Measurements from ENCODE around the gene GALNT18. TPM values are rescaled to one million over a fixed set of nuclear protein-coding genes. Genes with fewer than 3 reads are reported as not detected.

The GALNT18 gene
- total RNA-seq, 1 experiment from 2014 or later: 1.7 TPM

DNA sequence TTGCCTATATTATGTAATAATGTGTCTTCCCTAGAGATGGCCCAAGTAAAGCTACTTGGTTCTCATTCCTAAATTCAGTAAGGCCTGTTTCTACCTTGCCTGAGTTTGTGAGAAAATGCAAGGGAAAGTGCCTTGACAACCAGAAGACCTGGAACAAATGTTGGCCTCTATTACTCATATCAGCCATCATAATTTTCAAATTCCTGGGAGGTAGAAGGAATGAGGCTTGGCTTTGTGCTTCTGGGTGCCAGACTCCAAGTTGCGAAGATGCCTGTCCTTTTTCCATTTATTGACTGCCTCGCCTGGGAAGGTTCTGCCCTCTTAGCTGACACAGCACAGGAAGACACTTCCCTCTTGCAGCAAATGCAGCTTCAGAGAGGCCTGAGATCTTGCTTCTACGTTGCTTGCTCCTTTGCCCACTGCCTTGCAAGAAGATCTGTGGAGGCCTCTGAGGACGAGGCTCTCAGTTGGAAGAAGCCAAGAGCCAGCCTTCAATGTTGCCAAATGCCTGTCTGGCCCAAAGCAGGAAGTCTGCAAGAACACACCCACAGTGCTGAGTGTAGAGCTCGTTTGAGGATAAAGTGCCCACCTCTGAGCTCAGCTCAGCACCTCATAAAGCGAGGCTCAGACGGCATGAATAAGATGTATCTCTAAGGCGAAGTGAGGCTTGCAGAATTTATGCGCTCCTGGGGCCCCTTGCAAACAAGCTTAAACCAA is 120.1 kb downstream of the GALNT18 start:
- Histone ChIP-seq H4K20me1 (ENCODE audit: control insufficient read depth, insufficient read depth, insufficient read length) (no peaks in the 10 kb centered on the region), H3K23me2 (ENCODE audit: insufficient read length, low read depth, low read length, poor library complexity, severe bottlenecking) (no peaks in the 10 kb centered on the region), H2AFZ (ENCODE audit: low read length) (no peak overlapping the region), H4K8ac (replicated peaks; ENCODE audit: insufficient read length, low read depth, low read length) (no peak overlapping the region), H3K14ac (ENCODE audit: insufficient read depth, low read length) (no peak overlapping the region), H3K79me1 (ENCODE audit: insufficient read depth, low read depth, low read length, poor library complexity, severe bottlenecking) (no peaks in the 10 kb centered on the region), H3K4ac (ENCODE audit: low read depth, low read length) (no peak overlapping the region), H2BK12ac (ENCODE audit: insufficient read length, low read depth, low read length) (no peak overlapping the region), H3T11ph (ENCODE audit: low read length) (no peak overlapping the region), H3K18ac (ENCODE audit: insufficient read length, low read depth, low read length) (no peak overlapping the region), H3K9me3 (ENCODE audit: control insufficient read depth, low read depth, low read length) (no peaks in the 10 kb centered on the region), H3K27ac (ENCODE audit: insufficient read length, low read depth, low read length) (no peak overlapping the region), H2BK20ac (ENCODE audit: low read depth, low read length, poor library complexity, severe bottlenecking) (no peak overlapping the region), H3K23ac (ENCODE audit: insufficient read length, low read depth, low read length) (no peak overlapping the region), H2BK120ac (ENCODE audit: low read depth, low read length, poor library complexity, severe bottlenecking) (no peak overlapping the region), H2BK5ac (ENCODE audit: insufficient read length, low read length) (no peak overlapping the region), H3K79me2 (ENCODE audit: insufficient read depth, low read length) (no peaks in the 10 kb centered on the region), H3K9ac (ENCODE audit: extremely low read depth, insufficient read length, low read length) (no peak overlapping the region), H4K91ac (ENCODE audit: insufficient read length, low read depth, low read length) (no peak overlapping the region), H3K27me3 (ENCODE audit: insufficient read depth, low read length) (no peaks in the 10 kb centered on the region), H2BK15ac (ENCODE audit: low read depth, low read length) (no peak overlapping the region), H4K5ac (ENCODE audit: insufficient read length, low read depth, low read length) (no peak overlapping the region), H3K56ac (ENCODE audit: insufficient read length, low read depth, low read length) (no peak overlapping the region), H3K4me1 (ENCODE audit: insufficient read depth, low read length) (peaks cover 2% of the 10 kb centered on the region; the same call in 1 of the 2 replicates), H2AK5ac (ENCODE audit: insufficient read length, low read length) (no peak overlapping the region), H3K4me2 (ENCODE audit: insufficient read depth, insufficient read length, low read length) (no peak overlapping the region)
- Mint-ChIP-seq H3K4me1 (peaks cover 20 to 22% of the 10 kb centered on the region in 2 experiments), H3K36me3 (ENCODE audit: insufficient read depth in 1 of 3, low read depth in 3 of 3) (no peaks in the 10 kb centered on the region), H3K27me3 (ENCODE audit: low read depth) (peaks cover 1% of the 10 kb centered on the region; the same call in 1 of the 2 replicates), H3K27ac (no peak overlapping the region; a peak in 1 of 7 replicates), H3K4me3 (no peak overlapping the region), H3K9me3 (no peaks in the 10 kb centered on the region)
- DNase-seq: no peak
- no CpG with 5 or more reads among the region's 9 CpGs for WGBS (ENCODE audit: extremely low coverage, insufficient read length, low lambda C conversion rate)
- no peak for TF ChIP-seq CTCF (conservative IDR thresholded peaks at IDR 0.05)
